ENCODE results near the gene NEFH.

Gene NEFH

DNA sequence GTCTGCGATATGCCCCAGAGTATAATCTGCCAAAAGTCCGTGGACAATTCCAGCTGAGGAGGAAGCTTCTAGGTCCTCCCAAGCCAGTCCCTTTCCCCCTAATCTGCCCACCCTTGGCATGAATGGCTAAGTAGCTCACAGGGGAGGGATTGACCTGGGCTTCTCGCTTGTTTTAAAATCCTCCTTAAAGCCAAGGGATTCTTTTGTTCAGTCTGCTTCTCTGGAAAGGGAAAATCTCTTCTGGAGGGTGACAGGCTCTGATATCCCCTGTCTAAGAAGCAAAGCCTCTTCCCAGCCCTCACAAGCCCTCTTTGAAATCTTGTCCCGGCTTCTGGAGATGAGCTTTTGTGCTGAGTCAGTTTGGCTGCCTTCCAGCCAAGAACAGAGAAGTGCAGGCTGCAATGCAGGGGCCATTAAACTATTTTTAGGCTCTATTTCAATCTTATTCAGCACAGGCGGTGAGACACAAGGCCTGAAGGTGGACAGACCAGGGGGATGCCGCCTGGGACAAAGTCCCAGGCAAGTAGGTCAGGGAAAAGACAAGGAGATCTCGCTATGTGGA is 23.9 kb downstream of the NEFH start:
- DNase-seq: no peak

DNA sequence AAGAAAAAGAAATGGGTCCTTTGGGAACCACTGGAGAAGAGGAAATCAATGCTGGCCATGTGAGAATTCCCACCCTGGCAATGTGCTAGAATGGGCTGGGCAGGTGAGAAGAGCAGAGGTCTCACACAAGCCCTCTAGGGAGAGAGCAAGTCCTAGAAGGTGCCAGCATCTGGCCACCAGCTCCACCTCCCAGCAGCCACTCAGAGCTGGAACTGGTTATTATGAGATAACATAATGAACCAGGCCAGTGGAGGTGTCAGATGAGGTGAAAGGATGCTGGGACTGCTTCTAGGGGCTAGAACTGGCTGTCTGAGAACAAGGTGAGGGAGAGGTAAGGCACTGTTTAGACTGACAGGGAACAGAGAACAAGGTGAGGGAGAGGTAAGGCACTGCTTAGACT is 29.3 kb downstream of the NEFH start:
- DNase-seq: no peak

DNA sequence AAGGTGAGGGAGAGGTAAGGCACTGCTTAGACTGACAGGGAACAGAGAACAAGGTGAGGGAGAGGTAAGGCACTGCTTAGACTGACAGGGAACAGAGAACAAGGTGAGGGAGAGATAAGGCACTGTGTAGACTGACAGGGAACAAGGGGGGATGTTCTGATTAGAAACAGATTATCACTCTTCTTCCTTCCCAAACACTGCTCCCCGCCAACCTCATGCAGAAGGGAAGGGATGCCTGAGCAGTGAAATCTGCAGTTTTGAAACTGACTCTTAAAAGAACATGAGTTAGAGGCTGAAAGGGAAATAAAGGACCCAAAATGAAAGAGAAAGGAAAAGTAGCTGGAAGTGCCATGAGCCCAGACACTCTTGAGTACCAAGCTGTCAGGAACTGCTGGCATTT is 29.8 kb downstream of the NEFH start:
- no peak for DNase-seq

DNA sequence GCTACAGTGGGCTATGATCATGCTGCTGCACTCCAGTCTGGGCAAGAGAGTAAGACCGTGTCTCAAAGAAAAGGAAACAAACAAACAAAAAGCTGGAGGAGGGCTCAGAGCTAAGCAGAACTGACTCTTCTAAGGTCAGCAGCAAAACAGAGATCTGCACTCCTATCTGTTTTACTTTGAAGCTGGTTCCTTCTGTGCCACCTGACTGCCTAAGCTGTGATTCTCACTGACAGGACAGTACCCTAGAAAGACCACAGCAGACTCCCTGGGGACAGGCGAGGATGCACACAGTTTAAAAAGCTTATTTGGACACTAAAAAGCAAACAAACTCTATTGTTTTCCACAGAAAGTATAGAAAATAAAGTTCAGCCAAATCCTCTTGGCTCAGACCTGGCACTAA is 30.5 kb downstream of the NEFH start:
- no peak for DNase-seq

DNA sequence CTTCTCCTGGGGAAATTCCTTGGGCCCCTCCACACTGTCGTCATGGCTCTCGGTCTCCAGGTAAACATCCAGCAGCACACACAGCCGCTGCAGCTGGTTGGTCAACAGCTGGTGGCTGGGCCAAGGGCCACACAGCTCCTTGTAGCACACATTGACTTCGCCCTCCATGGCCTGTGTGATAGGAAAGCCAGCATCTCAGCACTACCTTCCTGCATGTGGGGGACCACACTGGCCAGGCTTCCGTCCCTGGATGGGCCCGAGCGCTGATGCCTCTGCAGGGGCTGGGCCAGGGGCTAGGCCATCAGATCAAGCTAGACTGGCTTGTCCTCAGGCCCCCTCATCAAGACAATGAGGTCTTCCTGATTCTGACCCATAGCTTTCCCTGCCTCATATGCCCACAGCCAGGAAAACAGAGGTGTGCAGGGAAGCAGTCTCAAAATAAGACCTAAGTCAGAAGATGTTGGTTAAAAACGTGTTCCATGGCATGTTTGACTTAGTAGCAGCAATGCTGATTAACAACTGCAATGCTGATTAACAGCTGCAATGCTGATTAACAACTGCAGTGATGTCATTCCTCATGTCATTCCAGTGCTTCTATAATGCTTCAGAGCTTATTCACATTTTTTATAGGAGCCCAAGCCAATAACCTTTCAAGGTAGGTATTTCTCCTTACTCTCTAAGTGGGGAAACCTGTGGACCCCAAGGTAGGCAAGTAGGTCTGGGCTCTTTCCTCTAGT is 31.3 kb downstream of the NEFH start:
- DNase-seq: no peak

DNA sequence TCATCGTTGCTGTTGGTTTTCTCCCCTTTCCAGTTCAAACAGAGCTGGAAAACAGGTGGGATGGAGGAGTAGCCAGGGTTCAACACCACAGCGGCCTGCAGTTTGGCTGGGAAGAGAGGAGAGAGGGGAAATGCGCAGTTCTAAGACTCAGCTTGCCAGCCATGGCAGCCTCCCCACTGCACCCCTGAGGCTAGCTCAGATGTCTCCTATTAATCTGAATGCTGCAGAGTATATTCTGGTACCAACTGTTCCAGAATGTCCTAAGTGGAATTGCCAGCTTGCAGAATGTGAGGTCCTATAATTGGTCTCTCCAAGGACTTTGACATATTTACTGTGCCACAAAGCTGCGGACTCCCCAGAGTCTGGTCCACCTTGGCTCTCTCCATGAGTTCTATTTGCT is 32.0 kb downstream of the NEFH start:
- DNase-seq: no peak

DNA sequence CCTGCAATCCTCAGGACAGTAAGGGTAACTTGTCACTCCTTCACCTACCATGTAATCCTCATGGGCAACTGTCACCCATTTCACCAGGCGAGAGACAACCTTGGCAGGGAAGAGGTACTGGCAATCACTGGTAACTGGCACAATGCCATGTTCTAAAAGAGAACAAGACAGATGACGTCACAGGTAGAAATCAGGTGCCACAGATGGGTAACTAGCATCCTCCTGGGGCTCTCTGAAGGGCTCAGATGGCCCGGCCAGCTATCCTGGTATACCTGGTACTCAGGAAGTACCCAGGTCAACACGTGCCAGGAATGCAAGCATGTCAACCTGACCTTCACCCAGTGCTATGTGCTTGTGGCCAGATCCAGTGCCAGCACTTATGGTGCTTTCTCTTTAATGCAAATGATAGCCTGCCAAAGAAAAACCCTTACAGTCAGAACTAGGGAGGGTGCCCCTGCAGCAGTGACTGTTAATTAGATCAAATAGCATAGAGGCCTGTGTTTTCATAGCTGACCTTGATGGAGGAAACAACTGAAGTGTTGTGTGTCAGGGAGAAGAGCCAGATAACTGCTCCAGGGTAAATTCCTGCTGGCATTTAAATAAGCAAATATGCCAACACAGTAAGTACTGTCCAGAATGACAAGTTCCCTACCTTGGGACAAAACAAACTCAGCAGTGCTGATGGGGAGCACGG is 37.3 kb downstream of the NEFH start:
- DNase-seq: no peak

DNA sequence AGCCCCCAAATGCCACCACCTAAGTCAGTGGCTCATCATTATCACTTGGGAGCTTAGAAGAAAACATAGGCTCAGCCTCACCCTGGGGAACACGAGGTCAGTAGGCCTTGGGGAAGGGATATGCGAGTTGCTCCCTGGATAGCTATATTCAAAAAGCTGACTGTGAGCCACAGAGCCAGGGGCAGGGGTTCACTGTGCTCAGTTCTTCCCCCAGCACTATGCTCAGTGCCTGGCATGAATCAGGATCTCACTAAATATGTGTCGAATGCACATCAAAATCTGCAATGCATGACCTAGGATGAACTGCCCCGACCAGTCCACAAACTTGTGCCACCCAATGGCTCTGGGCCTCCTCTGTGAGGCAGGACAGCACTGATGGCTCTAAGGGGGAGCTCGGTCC is 38.4 kb downstream of the NEFH start:
- no peak for DNase-seq

DNA sequence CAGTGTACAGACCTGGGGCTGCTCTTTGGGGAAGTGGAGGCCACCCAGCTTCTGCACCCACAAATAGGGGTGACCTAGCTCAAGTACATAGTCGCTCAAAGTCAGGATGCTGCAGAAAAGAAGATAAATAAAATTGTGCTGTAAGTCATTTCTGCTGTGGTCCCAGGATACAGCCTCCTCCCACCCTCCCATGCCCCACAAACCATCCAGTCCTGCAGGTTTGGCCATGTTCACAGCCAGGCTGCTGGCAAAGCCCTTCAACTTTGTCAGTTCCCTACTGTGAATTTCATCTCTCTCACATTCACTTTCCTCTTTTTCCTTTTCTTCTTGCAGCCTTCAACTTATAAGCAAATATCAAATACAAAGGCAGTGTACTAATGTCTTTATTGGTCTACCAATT is 40.0 kb downstream of the NEFH start:
- no peak for DNase-seq

DNA sequence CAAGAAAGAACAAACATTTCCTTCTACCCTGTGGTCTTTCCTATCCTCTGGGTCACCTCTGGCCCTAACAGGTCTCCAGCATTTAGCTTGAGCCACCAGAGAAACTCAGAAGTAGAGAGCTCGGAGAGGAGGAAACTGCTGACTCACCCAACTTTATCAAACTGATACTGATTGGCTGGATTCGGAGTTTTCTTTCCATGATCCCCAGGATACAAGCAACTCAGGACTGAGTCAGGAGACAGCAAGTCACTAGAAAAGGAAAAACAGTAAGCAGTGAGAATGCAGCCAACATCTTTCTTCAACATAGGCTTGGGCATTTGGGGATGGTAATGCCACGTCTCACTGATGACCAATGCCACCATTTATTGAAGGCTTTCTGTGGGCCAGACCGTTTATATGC is 40.8 kb downstream of the NEFH start:
- DNase-seq: no peak

DNA sequence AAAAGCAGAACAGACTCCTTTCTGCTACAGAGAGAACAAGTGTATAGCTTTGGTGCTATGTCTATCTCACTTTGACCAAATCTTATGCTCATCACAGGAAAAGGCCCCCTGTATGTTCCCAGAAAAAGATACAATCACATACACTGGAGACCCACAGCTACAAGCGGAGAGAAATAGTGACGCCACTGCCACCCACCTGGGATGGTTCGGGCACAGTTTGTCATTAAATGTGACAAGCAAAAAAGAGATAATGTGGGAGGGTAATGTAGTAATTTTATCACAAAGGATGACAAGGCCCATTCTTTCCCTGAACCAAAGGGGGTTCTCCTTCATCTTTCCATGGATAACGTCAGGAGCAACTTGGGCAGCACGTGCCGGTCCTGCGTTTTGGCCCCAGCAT is 41.5 kb downstream of the NEFH start:
- no peak for DNase-seq

DNA sequence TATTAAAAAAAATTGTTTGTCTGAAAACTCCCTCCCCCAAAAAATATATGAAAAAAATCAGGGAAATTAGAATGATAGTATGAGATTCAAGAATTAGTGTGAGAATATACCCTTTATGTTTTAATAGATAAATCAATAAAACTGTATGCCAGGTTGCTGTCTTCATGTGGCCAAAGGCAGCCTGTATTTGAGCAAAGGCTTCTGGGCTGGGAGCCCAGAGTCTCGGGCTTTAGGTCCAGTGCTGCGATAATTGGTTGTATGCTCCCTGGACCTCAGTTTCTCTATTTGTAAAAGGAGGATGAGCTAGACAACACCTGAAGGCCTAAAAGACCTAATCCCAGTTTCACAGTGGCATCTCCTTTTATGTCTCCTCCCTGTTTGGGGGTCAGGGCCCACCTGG is 43.7 kb downstream of the NEFH start:
- DNase-seq: no peak

DNA sequence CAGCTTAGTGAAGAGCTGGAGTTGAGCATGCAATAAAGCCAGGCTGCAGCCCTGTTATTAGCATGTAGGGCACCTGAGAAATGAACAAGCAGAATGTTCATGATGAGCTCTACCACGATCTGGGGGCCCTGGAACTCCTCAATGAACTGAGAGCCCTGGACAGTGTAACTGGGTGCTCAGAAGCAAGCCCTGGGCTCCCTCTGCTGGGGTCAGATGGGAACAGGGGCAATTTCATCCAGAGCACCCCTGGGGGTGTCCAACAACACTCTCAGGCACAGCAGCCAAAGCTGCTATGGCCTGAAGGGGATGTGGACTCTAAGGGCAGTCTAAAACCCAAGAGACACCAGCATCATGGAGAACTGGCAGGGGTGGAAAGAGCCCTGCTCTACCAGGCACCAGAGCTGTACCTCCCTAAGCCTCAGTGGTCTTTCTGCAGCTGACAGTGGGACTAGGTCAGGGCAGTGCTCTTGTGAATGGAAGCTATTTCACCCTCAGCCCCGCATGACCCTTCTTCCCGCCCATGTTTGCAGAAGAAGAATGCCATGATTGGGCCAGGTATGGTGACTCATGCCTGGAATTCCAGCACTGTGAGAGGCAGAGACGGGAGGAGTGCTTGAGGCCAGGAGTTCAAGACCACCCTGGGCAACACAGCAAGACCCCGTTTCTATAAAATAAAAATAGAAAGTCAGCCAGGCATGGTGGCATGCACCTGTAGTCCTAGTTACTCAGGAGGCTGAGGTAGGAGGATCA is 44.6 kb downstream of the NEFH start:
- DNase-seq: peak; percentile 25

DNA sequence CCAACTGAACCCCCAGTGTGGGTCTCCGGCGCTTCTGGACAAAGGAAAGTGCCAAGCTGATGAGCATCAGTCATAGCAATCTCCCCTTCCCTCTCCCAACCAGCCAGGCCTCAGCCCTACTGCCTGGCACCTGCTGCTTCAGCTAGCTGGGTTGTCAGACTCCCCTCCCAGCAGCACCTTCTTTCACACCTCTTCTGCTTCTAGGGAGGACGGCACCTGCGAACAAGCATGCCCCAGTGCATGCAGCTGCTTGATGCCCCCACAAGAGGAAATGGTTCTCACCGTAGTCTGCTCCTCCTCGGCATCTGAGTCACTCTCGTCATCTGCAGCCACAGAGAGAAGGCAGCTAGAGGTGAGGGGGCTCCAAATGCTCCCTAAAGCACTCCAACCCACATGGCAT is 48.1 kb downstream of the NEFH start:
- no peak for DNase-seq

DNA sequence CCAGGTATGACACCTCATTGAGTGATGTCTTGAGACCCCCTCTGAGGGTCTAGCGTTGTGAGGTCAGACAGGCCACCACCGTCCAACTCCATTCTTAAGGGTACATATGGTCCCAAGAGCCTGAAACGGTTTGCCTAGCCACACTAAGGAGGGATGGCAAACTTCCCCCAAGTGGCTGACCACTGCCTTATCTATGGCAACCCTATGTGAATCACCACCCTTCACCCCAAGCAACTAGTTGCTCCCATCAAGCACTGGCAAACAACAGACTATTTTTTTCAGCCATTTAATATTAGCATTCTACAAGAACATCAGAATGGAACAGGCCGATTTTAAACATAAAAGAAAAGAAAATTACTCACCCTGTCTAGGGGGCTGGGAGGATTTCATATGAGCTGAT is 50.7 kb downstream of the NEFH start:
- no peak for DNase-seq

DNA sequence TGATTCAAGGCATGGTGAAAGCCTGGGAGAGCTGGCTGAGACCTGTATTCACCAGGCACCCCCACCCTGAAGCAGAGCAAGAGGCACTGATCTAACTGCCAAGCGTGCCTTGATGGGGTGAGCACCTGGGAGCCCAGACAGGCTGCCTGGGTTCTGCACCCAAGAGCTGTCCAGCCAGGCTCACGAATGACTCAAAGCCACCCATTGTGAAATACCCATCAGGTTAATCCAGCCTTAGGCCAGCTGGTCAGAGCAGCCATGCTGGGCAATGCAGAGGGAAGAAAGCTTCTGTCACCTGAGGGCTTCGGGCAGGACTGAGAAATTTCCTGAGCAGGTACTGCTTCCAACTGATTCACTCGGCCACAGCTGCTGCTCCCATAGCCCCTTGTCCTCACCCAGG is 51.4 kb downstream of the NEFH start:
- no peak for DNase-seq

DNA sequence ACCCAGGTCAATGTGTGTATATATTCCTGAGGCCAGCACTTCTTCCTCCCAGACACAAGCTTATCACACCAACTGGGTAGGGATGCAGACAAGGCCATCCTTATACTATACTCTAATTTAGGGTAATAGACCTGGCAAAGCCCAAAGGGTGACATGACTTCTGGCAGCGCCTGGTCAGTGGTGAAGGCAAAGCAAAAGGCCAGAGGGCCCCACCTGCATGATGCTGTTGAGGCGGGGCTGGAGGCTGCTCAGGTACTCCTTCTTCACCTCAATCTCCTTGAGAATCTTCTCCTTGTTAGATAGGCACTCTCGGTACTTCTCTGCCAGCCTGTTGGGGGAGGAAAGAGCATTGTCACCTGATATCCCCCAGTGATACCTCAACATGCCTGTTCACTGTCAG is 56.4 kb downstream of the NEFH start:
- DNase-seq: no peak

DNA sequence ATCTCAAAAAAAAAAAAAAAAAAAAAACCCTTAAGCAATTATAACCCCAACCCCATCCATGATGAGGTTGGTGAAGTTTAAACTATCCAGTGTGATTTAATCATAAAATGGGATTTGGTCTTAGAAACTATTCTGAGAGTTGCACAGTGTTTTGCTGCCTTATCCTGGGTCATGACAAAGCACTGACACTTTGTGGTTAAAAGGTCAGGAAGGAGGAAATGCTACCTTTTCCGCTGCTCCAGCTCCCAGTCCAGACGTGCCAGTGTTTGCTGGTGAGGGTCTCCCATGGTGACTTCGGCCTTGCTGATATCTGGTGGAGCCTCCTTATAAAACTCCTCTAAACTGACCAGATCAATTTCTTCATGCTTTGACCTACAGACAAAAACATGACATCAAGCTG is 59.1 kb downstream of the NEFH start:
- DNase-seq: no peak
